T follicular helper cell (primary cell): ENCODE data around the gene PBX1.

Experiments used
- DNase-seq: peaks from one replicate; pipeline ENCODE4 v3.0.0-alpha.2; 2020; ENCODE audit warnings: low read depth

Gene PBX1

DNA sequence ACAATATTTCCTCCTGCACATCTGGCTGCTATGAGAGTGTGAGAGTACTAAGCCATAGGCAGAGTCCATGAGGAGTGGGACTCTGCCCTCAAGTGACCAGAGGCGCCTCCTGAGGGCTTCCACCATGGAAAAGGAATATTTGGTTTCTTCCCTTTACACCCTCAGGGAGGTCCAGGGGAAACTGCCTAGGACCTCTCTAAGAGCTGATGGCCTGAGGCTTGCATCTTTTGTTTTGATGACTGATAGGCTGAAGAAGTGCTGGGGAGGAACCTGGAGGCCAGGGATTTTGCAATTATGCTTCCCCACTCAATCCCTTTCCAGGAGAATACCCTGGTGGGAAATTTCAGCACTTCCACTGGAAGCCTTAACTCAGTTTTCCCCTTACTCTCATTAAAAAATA lies 111.0 kb downstream of the PBX1 start:
- no peak for DNase-seq

DNA sequence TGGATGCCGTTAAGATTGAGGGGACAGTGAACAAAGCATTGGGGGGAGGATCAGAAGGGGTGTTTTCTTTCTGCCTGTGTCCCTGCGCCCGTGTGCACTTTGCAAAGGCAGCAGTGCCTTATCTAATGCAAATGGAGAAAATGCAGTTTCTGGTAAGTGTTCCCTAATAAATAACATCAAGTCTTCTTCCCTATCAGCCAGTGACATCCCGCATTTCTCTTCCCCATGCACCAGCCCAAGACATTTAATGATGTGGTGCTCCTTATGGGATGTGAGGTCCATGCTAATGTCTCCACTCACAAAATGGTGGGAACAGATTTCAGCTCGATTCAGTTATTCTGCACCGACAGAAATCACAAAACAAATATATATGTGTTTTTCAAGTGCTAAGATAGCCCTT lies 111.8 kb downstream of the PBX1 start:
- DNase-seq: no peak

DNA sequence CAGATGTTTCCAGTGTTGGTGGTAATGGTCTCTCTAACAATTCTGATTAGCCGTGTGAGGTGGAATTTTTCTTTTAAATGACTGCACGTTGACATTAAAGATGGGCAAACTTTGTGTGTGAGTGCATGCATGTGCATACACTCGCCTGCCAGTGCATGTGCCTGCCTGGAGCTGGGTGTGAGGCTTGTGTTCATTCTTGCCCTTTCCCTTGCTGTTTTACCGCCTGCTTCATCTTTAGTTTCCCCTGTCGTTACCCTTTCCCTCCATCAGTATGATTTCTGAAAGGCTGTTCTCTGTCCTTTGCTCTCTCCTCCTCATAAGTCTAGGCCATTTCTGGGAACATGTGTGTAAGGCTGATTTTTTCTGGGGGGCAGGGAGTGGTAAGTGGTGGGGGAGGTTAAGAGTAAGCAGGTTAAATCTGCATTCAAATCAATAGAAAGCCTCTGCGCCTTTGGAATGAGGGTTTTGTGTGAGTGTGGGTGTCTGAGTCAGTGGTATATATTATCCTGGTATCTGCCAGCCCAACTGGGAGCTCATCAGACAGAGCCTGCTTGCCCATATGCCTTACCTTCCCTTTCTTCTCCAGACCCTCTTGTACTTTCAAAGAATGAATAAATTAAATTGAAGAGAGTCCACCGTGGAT lies 112.5 kb downstream of the PBX1 start:
- DNase-seq: no peak

DNA sequence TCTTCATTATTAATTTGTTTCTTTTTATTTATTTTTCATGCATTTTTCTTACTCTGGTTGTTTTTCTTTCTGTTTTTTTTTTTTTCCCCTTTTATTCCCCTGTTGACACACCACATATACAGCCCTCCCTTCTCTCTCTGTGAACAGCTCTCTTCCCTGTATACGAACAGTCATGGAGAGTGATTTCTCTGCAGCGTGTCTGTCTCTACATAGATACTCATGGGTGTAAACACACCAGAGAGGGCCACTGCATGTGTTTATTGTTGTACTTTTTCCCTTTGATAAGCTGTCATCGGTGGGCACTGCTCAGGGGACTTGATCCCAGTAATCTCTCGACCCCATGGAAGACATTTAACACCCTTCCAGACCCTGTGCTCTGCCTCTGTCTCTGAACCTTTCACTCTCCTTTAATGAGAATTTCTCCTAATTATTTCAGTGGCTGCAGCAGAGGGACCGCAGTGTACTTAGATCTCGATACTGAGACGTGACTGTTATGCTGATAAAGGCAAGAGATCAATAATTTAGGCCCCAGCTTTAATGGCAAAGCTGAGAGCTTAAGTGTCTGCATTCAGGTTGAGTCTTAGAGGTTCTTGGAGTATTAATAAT lies 113.1 kb downstream of the PBX1 start:
- no peak for DNase-seq

DNA sequence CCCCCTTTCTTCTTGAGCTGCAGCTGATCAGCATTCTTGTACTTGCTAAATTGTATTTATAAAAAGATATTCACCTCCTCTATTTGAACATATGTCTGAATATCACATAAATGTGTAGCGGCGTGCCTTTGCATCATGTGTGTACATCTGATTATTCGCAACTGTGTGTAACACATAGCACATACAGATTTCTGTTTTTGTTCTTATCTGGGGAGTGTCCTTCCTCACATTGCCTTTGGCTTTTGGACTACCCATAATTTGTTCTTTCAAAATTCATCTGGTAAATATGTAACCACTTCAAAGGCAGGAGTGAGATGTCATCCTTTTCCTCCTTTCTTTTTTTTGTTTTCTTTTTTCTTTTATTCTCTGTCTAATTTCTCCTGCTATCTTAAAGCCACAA lies 113.6 kb downstream of the PBX1 start:
- DNase-seq: no peak

DNA sequence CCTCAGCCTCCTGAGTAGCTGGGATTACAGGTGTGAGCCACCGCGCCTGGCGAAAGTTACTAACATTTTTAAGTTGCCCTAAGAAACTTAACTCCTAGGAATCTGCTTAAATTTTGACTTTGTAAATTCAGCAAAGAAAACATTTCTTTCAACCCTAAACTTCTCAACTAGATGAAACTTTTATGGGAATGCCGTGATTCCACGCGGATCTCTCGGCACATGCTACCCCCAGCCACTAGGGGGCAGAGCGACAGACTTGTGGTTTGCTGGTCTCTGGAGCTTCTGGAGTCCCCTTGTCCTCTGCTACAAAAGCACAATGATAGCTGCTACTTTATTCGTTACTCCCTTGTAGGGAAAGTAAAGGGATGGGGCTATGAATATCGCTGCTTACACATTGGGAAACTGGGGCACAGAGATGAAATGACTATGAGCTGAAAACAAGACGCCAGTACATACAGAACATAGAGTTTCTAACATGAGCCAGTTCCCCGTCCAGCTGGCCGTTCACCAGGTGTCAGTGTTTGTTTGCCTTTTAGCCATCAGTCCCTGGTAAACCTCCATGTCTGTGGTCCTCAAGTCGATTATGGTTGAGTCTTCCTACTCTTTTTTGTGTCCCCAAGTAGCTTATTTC lies 114.7 kb downstream of the PBX1 start:
- no peak for DNase-seq

DNA sequence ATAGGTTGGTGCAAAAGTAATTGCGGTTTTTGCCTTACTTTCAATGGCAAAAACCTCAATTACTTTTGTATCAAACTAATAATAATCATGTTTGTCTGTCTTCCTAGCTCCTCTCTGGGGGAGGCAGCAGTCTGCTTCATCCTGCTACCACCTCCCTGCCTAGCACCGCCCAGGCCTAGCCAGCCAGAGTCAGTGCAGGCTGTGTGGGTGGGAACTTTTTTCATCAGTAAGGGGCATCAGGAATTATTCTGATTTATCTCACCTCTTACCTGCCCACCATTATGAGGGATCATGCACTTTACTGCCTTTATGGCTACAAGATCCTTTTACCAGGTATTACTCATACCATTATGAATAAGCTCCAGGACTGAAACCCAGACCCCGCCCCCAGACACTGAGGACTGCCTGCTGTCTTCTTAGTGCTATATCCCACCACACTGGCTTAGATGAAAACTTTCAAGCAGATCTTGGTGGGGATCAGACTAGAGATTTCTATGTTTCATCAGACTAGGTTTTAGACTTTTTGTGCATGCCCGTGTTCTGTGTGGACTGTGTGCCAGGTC lies 116.4 kb downstream of the PBX1 start:
- no peak for DNase-seq

DNA sequence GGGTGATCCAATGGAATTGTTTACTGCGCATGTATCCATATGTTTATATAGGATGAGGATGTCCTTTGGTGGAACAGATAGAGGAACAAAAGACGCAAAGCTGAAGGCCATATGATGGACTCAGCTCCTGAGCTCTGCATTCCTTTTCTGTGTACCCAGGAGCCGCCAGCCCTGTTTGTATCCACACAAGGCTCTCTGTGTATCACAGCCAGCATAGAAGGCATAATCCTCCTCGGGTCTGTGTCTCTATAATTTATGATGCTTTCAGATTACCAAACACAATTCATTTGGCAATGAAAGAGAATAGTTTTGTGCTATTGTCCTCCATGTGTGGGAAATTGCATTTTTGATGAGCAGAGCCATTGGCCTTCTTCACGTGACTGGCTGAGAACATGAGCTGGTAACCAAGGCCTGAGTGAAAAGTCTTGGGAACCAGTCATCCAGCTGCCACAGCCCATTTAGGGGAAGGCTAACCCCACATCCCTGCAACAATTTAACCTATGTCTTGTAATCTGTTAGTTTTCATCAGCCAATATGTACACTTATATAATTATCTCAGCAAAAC lies 119.2 kb downstream of the PBX1 start:
- no peak for DNase-seq

DNA sequence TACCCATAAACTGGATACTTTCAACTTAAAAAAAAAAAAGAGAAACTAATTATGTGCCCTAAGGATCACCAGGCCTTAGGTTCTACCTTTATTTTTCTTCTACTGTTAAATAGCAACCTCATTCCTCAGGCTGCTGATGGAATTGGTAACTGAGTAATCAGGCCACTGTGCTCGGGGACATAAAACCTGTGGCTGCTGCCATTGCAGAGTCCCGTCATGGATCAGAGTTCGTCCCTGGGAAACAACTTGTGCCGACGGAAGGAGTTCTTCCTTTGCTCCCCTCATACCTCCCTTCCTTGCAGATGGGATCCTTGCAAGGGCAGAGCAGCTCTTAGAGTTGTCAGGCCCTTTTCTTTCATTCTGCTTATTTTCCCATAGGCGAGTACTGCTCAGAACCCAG lies 123.6 kb downstream of the PBX1 start:
- DNase-seq: no peak

DNA sequence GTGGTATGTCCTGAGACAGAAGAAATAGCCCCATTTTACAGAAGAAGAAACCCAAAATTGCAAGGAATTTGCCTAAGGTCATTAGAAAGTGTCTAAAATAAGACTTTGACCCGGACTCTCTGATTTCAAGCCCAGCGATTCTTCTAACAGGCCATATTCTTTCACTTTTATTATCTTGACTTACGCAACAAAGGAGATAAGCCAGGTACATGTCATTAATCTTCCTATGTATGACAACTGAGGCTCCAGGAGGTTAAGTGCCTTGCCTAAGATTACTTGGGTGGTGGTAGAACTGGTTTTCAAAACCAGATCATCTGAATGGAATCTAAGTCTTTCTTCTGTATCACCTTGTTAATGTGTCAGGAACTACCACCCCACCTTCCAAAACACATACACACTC lies 124.3 kb downstream of the PBX1 start:
- DNase-seq: no peak

DNA sequence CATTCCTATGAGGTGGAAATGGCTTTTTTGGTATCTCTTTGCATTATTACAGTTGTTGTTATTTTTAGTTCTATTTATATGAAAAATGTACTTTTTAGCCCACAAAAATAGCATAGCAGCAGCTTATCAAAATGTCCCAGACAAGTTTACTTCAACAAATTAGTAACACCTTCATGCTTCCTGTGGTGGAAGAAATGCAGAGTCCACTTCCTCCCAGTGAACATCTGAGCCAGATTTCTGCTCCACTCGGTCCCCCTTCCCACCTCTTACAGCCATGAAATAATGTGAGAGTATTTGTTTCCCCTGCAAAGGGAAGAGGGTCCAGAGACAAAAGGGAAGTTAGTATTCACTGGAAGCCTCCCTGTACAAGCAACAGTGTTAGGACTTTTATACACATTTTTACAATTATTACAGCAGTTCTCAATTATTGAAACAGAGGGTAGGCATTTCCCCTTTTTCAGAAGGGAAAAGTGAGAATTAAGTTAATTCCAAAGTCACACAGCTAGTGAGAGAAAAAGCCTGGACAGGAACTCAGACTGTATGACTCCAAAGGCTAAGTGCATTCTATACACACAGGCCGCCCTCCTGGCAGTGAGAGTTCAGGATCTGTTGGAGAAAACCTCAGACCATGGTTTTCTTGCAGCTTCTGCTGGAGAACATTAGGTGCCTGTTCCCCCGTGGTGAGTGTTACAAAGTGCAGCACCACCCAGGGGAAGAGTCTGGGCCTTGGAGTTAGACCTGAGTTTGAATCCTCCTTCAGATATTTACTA lies 126.5 kb downstream of the PBX1 start:
- DNase-seq: no peak

DNA sequence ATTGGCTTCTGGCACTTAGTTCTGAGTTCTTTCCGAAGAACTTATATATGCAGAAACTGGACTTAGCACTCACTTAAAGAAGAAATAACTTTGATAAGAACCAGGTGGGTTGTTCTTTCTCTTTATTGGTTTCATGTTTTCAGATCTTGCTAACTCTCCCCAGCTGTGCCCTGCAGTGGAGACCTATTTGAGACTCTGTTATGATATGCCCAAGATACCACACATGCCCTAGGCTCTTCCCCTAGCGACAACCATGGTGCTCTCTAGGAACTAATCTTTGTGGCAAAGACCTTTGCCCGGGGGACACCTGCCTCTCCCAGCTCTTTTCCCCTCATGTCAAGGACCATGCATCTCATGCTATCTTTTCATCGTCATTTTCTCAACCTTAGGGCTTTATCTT lies 128.8 kb downstream of the PBX1 start:
- no peak for DNase-seq

DNA sequence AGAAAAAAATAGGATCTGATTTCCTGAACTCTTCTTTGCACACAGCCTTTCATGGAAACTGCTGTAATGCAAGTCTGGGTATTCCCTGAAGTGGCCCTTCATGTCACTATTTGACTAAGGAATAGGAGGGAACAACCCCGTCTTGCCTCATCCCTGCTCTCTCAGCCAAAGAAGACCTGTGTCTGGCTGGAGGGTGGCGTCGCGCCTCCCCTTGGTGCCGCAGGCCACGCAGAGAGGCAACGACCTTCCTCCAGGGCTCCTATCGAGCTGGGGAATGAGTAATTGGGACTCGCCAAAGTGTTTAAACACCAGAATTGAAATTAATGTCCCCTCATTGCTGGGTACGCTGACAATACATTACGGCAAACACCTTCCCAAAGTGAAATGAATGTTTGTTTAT lies 129.8 kb downstream of the PBX1 start:
- DNase-seq: no peak

DNA sequence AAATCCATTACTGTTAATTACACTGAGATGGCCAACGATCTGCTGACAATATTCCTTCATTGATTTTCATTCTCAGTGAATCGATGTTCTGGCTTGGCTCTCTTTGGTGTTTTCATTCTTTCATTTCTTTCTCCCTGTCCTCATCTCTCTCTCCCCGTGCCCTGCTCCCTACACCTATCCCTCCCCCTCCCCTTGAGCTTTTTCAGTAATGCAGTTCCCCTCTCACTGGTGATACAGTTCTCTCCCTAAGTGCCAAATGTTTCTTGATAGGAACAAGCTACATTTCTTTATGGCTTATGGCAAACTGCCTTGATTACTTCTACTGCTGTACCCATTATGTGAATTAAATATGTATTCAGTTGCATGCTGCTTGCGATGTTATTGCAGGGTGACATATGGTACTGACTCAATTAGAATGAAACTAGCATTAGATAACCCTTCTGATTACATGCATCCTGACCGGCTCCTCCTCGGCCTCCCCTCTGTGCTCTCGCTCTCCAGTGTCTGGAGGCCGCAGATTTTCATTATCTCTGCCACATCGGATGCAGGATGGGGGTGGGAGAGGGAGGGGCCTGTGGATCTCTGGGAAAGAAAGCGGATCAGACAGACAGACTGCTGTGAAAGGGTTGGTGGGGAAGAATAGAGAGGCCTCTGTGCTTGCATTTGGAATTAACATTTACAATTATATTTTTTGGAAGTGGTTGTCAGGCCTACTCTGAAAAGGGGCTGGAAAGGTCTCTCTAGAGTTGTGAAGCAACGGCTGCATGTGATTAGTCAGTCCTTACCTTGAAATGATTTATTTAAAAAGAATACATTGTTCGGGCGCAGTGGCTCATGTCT lies 130.9 kb downstream of the PBX1 start:
- DNase-seq: no peak

DNA sequence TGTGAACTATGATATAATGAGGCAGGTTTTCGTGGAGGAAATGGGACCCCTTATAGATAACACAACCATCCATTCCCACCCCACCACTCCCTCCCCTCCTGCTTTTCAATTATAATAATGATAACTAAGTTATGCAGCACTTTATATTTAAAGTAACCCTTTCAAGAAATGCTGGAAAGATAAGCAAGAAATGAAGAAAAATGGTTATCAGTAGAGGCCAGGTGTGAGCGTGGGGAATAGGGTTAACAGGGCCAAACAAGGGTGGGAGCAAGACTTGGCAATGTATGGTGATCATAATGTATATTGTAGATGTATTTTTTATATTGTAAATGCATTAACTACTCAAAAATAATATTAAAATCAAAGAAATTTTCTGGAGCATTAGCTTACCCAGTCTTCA lies 133.4 kb downstream of the PBX1 start:
- no peak for DNase-seq

DNA sequence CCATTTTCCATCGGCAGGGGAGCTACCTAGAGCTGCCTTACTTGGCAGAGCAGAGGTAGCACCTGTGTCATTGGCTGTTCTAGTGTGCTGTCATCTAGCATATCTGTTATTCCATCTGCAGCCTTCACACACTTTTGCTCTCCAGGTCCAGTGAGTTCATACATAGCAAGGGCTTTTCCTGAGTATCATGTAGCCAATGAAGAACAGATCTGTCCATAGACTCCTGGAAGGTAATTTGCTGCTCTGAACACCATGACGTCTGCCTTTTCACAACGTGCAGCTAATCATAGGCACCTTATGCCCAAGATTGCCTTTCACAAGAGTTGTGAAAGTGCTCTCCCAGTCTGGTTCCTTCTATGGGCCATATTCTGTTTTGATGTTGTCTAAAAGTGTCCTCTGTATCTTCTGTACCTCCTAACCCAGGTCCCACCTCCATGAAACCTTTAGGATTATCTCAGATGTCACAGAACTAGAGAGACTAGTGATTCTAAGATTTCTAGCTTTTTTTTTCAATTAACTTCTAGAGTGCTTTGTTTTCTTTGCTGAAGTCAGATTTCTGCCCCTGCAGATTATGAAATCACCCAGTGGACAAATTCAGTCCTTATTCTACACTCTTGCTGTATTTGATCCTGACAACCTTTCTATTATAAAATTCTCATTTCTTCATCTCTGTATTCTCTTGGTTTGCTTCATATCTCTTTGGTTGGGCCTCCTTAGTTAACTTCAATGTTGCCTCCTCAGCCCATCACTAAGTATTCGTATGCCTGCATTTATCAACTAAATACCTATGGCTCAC lies 134.8 kb downstream of the PBX1 start:
- DNase-seq: no peak

DNA sequence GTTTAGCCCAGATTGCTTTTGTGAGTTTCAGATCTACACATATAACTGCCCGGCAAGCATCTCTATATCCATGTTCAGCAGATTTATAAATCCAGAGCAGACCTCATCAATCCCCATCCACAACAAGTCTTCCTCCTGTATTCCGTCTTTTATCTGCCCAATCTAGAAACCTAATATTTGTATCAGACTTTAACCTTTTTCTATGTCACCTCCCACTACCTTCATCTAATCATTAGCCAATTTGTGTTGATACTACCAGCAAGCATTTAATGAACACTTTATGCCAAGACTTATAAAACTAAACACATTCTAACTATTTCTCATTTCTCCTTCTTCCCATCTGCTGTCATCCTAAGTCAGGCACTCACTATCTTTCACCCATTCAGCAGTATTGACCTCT lies 135.5 kb downstream of the PBX1 start:
- DNase-seq: no peak

DNA sequence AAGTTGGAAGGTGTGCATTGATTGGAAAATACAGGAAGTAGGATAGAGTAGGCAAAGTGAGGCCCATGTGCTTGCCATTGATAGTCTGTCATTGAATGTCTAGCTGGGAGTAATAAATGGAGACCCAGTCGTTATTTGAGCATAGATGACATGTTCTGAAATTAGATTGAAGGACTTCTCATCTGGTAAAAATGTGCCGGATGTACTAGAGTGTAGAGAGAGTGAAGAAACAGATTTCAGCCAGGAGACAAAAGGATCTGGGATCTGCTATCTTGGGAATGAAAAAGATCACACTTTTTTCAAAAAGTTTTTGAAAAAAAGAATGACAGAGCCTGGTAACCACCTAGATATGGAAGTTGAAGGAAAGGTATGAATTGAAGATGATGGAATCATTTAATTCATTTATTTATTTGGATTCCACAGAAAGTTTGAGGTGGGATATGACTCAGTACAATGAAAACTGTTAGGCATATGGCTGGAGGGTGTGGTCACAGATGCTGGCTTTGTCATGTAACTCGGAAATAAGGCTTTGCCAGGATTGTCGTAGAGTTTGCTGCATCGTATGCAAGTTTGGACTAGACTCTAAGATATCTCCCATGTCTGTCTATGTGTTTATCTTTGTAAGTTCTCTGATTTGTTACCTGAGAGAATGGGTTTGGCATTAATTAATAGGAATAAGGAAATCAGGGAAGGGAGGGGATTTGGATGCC lies 137.1 kb downstream of the PBX1 start:
- DNase-seq: no peak

DNA sequence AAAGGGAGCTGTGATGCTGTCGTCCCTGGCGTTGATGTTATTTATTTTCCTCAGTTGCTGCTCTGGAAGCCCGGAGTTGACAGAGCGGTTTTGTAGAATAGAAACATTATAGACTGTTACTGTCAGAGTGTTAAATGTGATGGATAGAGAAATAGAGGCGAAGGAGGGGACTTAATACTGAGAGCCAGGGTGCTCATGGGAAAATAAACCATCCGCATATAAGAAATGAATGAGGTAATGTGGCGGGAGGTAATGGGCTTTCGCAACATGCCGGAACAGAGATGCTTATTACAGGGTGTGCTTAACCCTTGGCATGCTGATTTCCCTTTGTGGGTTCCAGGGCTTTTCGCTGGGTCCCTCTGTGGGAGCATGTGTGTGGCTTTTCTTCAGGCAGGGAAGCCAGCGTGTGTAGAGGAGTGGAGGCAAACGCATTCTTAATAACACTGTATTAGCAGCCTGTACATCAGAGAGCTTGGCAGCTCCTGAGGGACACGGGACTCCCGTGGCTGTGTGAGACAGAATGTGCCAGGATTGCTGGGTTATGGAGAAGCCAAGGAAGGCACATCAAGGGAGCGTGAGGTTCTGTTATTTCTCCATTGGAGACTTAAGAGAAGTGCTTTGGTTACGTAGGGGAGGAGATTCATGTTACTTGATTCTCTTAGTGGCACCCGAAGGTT lies 141.0 kb downstream of the PBX1 start:
- no peak for DNase-seq
